ENCODE results near the gene BSG.

GRCh38 chr19:522726-523125 lies 49.7 kb upstream of the BSG start:
- TF ChIP-seq POLR2AphosphoS5 (IDR thresholded peaks at IDR 0.05; ENCODE audit: borderline replicate concordance, low read depth, low read length) (no peak), EZH2 (IDR thresholded peaks at IDR 0.05) (no peak)
